AG04450 (cell line): ENCODE data around the gene HSPB6. TPM values are rescaled to one million over a fixed set of nuclear protein-coding genes. Genes with fewer than 3 reads are reported as not detected.

Experiments used
- CTCF ChIA-PET: fragments of 300-600, 350-600 bp; formaldehyde crosslinking; extraction: SDS; loops from one replicate; lab custom pipeline; 2022; ENCODE audit warnings: antibody characterized with exemption, inconsistent platforms; lab: Charles Lee
- POLR2A ChIA-PET: fragments of 350-600 bp; formaldehyde crosslinking; extraction: SDS; loops from one replicate; lab custom pipeline; 2021; ENCODE audit warnings: antibody characterized with exemption, inconsistent platforms; lab: Yijun Ruan, JAX
- DNase-seq: peaks from one replicate; pipeline ENCODE4 v3.0.0-alpha.2; 2011; ENCODE audit warnings: low read depth, low spot score
- H3K27ac ChIP-seq: one replicate; pipeline ENCODE4 v1.5.1; 2012; ENCODE audit warnings: low read depth, low read length, control low read depth
- H3K27me3 ChIP-seq: one replicate; pipeline ENCODE4 v1.6.0; 2012; ENCODE audit warnings: low read length; ENCODE audit not compliant: control insufficient read depth, insufficient read depth
- H3K4me3 ChIP-seq: 2 replicates; pipeline ENCODE4 v1.5.1; 2011; ENCODE audit warnings: mild to moderate bottlenecking, low read depth, low read length, control low read depth
- H3K9me3 ChIP-seq: 2 replicates; pipeline ENCODE4 v1.5.1; 2012; ENCODE audit warnings: low read length; ENCODE audit not compliant: control insufficient read depth, insufficient read depth
- CTCF ChIP-seq: IDR thresholded peaks from 2 replicates; pipeline ENCODE4 v1.5.1; 2011; ENCODE audit warnings: low read depth, low read length, control low read depth, inconsistent platforms
- polyA plus RNA-seq: library from polyadenylated mRNA; depleted of rRNA; stranded (reverse); fragments of >200 nt; gene quantifications from 2 replicates; pipeline ENCODE4 v1.2.3, GENCODE V29; 2011

Gene HSPB6
- polyA plus RNA-seq, 1 experiment: 31.7 TPM

- ChIA-PET POLR2A (interaction anchor here (1.5 kb wide), 1 partner anchor 7 kb away, joined by 3 read pairs; no protein-coding TSS in a partner anchor), CTCF (interaction anchor here (0.6 kb wide), 1 partner anchor 70 kb away, joined by 3 read pairs; no protein-coding TSS in a partner anchor)
- H3K4me3 ChIP-seq: no peak overlapping the region
- no peak for TF ChIP-seq CTCF
- no peak overlapping the region for H3K27ac ChIP-seq
- no peaks in the 10 kb centered on the region for H3K9me3 ChIP-seq
- no peaks in the 10 kb centered on the region for H3K27me3 ChIP-seq
- no peak for DNase-seq
Observed at GRCh38 chr19:35764432-35765315, 7.8 kb upstream of the HSPB6 start.

- Histone ChIP-seq H3K27me3 (no peaks in the 10 kb centered on the region), H3K4me3 (no peak overlapping the region), H3K27ac (no peak overlapping the region), H3K9me3 (no peaks in the 10 kb centered on the region)
- ChIA-PET POLR2A (no interaction called here), CTCF (no interaction called here)
- no peak for TF ChIP-seq CTCF
- no peak for DNase-seq
Observed at GRCh38 chr19:35760711-35761349, 4.0 kb upstream of the HSPB6 start.

- no peak overlapping the region for H3K27ac ChIP-seq
- no peaks in the 10 kb centered on the region for H3K9me3 ChIP-seq
- ChIA-PET POLR2A (no interaction called here), CTCF (no interaction called here)
- TF ChIP-seq CTCF: no peak
- DNase-seq: no peak
- no peak overlapping the region for H3K4me3 ChIP-seq
- no peaks in the 10 kb centered on the region for H3K27me3 ChIP-seq
Observed at GRCh38 chr19:35759697-35760096, 2.9 kb upstream of the HSPB6 start.

GRCh38 chr19:35757749-35758608, 1.1 kb upstream of the HSPB6 start, which contains the start of gene PROSER3:
TSS of gene PROSER3 (plus strand) at chr19:35758176. CDS start at chr19:35758216, 40 bp downstream.
- H3K27ac ChIP-seq: peak within 1 kb of the TSS; percentile 99
- POLR2A ChIA-PET: interaction anchor here (0.7 to 2.4 kb wide), 4 partner anchors 8 to 18 kb away, joined by 3 to 20 read pairs (median 13); partner anchors contain the start of genes LIN37, PSENEN and U2AF1L4
- no peaks in the 10 kb centered on the region for H3K27me3 ChIP-seq
- no peaks in the 10 kb centered on the region for H3K9me3 ChIP-seq
- CTCF ChIA-PET: interaction anchor here (1.0 kb wide), 1 partner anchor 10 kb away, joined by 3 read pairs; the partner anchor contains the start of gene LIN37
- DNase-seq: peak; percentile 100
- no peak for TF ChIP-seq CTCF
- H3K4me3 ChIP-seq: peak within 1 kb of the TSS; percentile 100
